ENCODE results near the gene ITK. TPM values are rescaled to one million over a fixed set of nuclear protein-coding genes. Genes with fewer than 3 reads are reported as not detected.

ITK gene
- total and polyA plus RNA-seq, 2 experiments from 2014 or later = 0.08 TPM; not detected in 1

- no peak for TF ChIP-seq REST (IDR thresholded peaks at IDR 0.05; ENCODE audit: unreplicated experiment)
These were observed 36.8 kb downstream of the ITK start (continued) for GRCh38 chr5:157217289-157218024.

GRCh38 chr5:157219491-157220271 is 39.0 kb downstream of the ITK start:
- Histone ChIP-seq H3K4me3 (no peak overlapping the region), H4K20me1 (replicated peaks; ENCODE audit: insufficient read depth) (no peaks in the 10 kb centered on the region), H3F3A (replicated peaks; ENCODE audit: low read depth) (no peaks in the 10 kb centered on the region), H3K79me2 (replicated peaks; ENCODE audit: insufficient read depth) (no peaks in the 10 kb centered on the region), H3K4me1 (ENCODE audit: insufficient read depth) (no peaks in the 10 kb centered on the region), H3K27me3 (ENCODE audit: insufficient read depth) (no peaks in the 10 kb centered on the region), H3K36me3 (ENCODE audit: insufficient read depth) (no peaks in the 10 kb centered on the region), H3K4me2 (no peak overlapping the region), H2AFZ (0 out of 2 replicates have a peak overlapping the region, but pooled peaks have one; percentile 52), H3K9me2 (ENCODE audit: insufficient read depth) (no peaks in the 10 kb centered on the region), H3K27ac (ENCODE audit: low read depth) (no peak overlapping the region)
- Mint-ChIP-seq H3K27me3 (ENCODE audit: insufficient read depth, low read depth, poor library complexity) (no peaks in the 10 kb centered on the region), H3K36me3 (ENCODE audit: low read depth) (no peaks in the 10 kb centered on the region), H3K4me1 (peaks cover 5% of the 10 kb centered on the region; the same call in 2 of the 3 replicates), H3K4me3 (no peak overlapping the region), H3K9me3 (no peaks in the 10 kb centered on the region), H3K27ac (no peak overlapping the region)
- TF ChIP-seq POLR2AphosphoS5 (IDR thresholded peaks at IDR 0.05; ENCODE audit: low read depth) = no peak
- ATAC-seq (no peak), DNase-seq (ENCODE audit: low spot score) (no peak)

GRCh38 chr5:157221959-157222358 is 41.3 kb downstream of the ITK start:
- Mint-ChIP-seq H3K9me3 (no peaks in the 10 kb centered on the region), H3K27me3 (ENCODE audit: insufficient read depth, low read depth, poor library complexity) (no peaks in the 10 kb centered on the region), H3K27ac (no peak overlapping the region), H3K4me1 (peaks cover 5% of the 10 kb centered on the region; the same call in 2 of the 3 replicates), H3K36me3 (ENCODE audit: low read depth) (no peaks in the 10 kb centered on the region), H3K4me3 (no peak overlapping the region)
- H3F3A ChIP-seq (replicated peaks; ENCODE audit: low read depth) = no peaks in the 10 kb centered on the region
- H3K4me1 ChIP-seq (ENCODE audit: insufficient read depth) = no peaks in the 10 kb centered on the region
- no peaks in the 10 kb centered on the region for H3K9me2 ChIP-seq (ENCODE audit: insufficient read depth)
- H3K36me3 ChIP-seq (ENCODE audit: insufficient read depth) = no peaks in the 10 kb centered on the region
- no peaks in the 10 kb centered on the region for H3K27me3 ChIP-seq (ENCODE audit: insufficient read depth)
- no peak overlapping the region for H2AFZ ChIP-seq
- no peak for DNase-seq (ENCODE audit: low spot score)
- no peak overlapping the region for H3K4me2 ChIP-seq
- H3K79me2 ChIP-seq (replicated peaks; ENCODE audit: insufficient read depth) = no peaks in the 10 kb centered on the region
- ATAC-seq = no peak
- no peak overlapping the region for H3K27ac ChIP-seq (ENCODE audit: low read depth)
- H4K20me1 ChIP-seq (replicated peaks; ENCODE audit: insufficient read depth) = no peaks in the 10 kb centered on the region
- H3K4me3 ChIP-seq = no peak overlapping the region
- TF ChIP-seq CTCF (conservative IDR thresholded peaks at IDR 0.05; ENCODE audit: low read depth in 2 of 2) (no peak), EZH2 (IDR thresholded peaks at IDR 0.05; ENCODE audit: low read depth, unreplicated experiment) (no peak), EZH2phosphoT487 (IDR thresholded peaks at IDR 0.05; ENCODE audit: unreplicated experiment) (no peak), REST (IDR thresholded peaks at IDR 0.05; ENCODE audit: unreplicated experiment) (no peak), STAT1 (IDR thresholded peaks at IDR 0.05; ENCODE audit: unreplicated experiment) (no peak), ZNF114 (CRISPR knock-in tag; IDR thresholded peaks at IDR 0.05) (no peak)
